Activated CD4-positive, alpha-beta T cell treated with anti-CD3 and anti-CD28 coated beads, Interleukin-2, amount 50 U/mL, for 24 hours (primary cell): ENCODE measurements around the gene ALB.

Experiments used
- DNase-seq, 2 donors: peaks; one replicate each; pipeline ENCODE4 v3.0.0-alpha.2; 2020; ENCODE audit warnings: low read depth in 1 of 2, low spot score in 1 of 2

Gene ALB

DNA sequence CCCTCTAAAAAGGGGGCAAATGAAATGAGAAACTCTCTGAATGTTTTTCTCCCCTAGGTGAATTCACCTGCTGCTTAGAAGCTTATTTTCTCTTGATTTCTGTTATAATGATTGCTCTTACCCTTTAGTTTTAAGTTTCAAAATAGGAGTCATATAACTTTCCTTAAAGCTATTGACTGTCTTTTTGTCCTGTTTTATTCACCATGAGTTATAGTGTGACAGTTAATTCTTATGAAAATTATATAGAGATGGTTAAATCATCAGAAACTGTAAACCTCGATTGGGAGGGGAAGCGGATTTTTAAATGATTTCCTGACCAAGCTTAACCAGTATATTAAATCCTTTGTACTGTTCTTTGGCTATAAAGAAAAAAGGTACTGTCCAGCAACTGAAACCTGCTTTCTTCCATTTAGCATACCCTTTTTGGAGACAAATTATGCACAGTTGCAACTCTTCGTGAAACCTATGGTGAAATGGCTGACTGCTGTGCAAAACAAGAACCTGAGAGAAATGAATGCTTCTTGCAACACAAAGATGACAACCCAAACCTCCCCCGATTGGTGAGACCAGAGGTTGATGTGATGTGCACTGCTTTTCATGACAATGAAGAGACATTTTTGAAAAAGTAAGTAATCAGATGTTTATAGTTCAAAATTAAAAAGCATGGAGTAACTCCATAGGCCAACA is 4.2 kb downstream of the ALB start:
- no peak for DNase-seq

DNA sequence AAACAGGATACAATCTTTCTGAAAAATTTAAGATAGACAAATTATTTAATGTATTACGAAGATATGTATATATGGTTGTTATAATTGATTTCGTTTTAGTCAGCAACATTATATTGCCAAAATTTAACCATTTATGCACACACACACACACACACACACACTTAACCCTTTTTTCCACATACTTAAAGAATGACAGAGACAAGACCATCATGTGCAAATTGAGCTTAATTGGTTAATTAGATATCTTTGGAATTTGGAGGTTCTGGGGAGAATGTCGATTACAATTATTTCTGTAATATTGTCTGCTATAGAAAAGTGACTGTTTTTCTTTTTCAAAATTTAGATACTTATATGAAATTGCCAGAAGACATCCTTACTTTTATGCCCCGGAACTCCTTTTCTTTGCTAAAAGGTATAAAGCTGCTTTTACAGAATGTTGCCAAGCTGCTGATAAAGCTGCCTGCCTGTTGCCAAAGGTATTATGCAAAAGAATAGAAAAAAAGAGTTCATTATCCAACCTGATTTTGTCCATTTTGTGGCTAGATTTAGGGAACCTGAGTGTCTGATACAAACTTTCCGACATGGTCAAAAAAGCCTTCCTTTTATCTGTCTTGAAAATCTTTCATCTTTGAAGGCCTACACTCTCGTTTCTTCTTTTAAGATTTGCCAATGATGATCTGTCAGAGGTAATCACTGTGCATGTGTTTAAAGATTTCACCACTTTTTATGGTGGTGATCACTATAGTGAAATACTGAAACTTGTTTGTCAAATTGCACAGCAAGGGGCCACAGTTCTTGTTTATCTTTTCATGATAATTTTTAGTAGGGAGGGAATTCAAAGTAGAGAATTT is 5.2 kb downstream of the ALB start:
- DNase-seq, result no peak

DNA sequence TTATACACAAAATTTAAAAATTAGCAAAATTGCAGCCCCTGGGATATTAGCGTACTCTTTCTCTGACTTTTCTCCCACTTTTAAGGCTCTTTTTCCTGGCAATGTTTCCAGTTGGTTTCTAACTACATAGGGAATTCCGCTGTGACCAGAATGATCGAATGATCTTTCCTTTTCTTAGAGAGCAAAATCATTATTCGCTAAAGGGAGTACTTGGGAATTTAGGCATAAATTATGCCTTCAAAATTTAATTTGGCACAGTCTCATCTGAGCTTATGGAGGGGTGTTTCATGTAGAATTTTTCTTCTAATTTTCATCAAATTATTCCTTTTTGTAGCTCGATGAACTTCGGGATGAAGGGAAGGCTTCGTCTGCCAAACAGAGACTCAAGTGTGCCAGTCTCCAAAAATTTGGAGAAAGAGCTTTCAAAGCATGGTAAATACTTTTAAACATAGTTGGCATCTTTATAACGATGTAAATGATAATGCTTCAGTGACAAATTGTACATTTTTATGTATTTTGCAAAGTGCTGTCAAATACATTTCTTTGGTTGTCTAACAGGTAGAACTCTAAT is 6.0 kb downstream of the ALB start:
- no peak for DNase-seq

DNA sequence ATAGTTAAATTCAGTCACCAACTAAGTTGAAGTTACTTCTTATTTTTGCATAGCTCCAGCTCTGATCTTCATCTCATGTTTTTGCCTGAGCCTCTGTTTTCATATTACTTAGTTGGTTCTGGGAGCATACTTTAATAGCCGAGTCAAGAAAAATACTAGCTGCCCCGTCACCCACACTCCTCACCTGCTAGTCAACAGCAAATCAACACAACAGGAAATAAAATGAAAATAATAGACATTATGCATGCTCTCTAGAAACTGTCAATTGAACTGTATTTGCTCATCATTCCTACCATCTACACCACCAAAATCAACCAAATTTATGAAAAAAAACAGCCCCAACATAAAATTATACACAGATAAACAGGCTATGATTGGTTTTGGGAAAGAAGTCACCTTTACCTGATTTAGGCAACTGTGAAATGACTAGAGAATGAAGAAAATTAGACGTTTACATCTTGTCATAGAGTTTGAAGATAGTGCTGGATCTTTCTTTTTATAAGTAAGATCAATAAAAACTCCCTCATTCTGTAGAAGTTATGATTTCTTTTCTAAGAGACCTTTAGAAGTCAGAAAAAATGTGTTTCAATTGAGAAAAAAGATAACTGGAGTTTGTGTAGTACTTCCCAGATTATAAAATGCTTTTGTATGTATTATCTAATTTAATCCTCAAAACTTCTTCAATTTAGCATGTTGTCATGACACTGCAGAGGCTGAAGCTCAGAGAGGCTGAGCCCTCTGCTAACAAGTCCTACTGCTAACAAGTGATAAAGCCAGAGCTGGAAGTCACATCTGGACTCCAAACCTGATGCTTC is 7.0 kb downstream of the ALB start:
- no peak for DNase-seq

DNA sequence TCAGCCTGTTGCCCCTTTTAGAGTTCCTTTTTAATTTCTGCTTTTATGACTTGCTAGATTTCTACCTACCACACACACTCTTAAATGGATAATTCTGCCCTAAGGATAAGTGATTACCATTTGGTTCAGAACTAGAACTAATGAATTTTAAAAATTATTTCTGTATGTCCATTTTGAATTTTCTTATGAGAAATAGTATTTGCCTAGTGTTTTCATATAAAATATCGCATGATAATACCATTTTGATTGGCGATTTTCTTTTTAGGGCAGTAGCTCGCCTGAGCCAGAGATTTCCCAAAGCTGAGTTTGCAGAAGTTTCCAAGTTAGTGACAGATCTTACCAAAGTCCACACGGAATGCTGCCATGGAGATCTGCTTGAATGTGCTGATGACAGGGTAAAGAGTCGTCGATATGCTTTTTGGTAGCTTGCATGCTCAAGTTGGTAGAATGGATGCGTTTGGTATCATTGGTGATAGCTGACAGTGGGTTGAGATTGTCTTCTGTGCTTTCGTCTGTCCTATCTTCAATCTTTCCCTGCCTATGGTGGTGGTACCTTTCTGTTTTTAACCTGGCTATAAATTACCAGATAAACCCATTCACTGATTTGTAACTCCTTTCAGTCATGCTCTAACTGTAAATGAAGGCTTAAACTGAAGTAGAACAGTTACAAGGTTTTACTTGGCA is 7.8 kb downstream of the ALB start:
- no peak for DNase-seq

DNA sequence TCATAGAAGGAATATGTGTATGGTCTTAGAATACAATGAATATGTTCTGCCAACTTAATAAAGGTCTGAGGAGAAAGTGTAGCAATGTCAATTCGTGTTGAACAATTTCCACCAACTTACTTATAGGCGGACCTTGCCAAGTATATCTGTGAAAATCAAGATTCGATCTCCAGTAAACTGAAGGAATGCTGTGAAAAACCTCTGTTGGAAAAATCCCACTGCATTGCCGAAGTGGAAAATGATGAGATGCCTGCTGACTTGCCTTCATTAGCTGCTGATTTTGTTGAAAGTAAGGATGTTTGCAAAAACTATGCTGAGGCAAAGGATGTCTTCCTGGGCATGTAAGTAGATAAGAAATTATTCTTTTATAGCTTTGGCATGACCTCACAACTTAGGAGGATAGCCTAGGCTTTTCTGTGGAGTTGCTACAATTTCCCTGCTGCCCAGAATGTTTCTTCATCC is 9.2 kb downstream of the ALB start:
- DNase-seq, result no peak

DNA sequence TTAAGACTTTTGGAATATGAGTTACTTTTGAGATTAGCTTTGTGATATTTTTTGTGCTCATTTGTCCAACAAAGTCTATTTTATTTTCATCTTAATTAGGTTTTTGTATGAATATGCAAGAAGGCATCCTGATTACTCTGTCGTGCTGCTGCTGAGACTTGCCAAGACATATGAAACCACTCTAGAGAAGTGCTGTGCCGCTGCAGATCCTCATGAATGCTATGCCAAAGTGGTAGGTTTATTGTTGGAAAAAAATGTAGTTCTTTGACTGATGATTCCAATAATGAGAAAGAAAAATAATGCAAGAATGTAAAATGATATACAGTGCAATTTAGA is 10.8 kb downstream of the ALB start:
- no peak for DNase-seq

DNA sequence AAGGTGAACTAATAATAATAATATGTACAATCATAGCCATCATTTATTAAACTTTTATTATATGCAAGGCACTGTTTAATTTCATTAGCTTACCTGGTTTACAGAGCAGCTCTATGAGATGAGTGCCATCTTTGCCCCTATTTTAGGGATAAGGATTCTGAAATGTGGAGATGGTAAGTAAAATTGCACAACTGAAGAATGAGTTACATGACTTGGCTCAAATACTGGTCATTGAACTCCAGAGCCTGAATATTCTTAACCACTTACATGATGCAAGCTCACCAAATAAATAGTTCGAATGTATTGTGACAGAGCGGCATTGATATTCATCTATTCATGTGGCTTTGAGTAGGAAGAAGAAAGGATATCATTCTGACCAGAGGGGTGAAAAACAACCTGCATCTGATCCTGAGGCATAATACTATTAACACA is 11.7 kb downstream of the ALB start:
- no peak for DNase-seq

DNA sequence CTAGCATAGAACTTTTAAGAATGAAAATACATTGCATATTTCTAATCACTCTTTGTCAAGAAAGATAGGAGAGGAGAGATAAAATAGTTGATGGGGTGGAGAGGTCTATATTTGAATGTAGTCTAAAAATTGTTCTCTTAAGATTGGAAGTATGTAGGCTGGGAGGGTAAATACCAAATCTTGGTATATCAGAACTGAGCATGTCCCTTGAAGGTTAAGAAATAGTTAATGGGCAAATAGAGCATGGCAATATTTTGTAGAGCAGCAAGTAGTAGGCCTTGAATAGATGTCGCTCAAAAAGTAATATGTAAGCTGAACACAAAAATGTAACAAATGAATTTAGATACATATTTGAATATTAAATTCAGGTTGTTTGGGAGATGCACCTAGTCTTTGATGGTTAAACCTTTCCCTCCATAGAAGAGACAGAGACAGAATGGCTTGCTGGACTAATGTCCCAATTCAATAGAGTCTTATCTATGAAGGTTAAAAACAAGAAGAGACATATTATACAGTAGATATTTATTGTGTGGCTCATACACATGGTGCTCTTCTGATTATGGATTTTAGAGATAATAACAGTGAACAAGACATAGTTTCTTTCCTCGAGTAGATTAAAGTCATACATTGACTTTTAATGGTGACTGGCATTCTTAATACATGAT is 12.5 kb downstream of the ALB start:
- no peak for DNase-seq

DNA sequence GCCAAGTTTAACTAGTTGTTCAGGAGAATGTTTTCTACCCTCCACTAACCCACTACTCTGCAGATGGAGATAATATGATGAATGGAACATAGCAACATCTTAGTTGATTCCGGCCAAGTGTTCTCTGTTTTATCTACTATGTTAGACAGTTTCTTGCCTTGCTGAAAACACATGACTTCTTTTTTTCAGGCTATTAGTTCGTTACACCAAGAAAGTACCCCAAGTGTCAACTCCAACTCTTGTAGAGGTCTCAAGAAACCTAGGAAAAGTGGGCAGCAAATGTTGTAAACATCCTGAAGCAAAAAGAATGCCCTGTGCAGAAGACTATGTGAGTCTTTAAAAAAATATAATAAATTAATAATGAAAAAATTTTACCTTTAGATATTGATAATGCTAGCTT is 13.3 kb downstream of the ALB start:
- no peak for DNase-seq

DNA sequence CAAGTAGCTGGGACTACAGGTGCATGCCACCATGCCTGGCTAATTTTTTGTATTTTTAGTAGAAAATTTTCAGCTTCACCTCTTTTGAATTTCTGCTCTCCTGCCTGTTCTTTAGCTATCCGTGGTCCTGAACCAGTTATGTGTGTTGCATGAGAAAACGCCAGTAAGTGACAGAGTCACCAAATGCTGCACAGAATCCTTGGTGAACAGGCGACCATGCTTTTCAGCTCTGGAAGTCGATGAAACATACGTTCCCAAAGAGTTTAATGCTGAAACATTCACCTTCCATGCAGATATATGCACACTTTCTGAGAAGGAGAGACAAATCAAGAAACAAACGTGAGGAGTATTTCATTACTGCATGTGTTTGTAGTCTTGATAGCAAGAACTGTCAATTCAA is 13.9 kb downstream of the ALB start:
- DNase-seq, result no peak

DNA sequence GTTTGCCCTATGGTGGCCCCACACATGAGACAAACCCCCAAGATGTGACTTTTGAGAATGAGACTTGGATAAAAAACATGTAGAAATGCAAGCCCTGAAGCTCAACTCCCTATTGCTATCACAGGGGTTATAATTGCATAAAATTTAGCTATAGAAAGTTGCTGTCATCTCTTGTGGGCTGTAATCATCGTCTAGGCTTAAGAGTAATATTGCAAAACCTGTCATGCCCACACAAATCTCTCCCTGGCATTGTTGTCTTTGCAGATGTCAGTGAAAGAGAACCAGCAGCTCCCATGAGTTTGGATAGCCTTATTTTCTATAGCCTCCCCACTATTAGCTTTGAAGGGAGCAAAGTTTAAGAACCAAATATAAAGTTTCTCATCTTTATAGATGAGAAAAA is 14.6 kb downstream of the ALB start:
- no peak for DNase-seq

DNA sequence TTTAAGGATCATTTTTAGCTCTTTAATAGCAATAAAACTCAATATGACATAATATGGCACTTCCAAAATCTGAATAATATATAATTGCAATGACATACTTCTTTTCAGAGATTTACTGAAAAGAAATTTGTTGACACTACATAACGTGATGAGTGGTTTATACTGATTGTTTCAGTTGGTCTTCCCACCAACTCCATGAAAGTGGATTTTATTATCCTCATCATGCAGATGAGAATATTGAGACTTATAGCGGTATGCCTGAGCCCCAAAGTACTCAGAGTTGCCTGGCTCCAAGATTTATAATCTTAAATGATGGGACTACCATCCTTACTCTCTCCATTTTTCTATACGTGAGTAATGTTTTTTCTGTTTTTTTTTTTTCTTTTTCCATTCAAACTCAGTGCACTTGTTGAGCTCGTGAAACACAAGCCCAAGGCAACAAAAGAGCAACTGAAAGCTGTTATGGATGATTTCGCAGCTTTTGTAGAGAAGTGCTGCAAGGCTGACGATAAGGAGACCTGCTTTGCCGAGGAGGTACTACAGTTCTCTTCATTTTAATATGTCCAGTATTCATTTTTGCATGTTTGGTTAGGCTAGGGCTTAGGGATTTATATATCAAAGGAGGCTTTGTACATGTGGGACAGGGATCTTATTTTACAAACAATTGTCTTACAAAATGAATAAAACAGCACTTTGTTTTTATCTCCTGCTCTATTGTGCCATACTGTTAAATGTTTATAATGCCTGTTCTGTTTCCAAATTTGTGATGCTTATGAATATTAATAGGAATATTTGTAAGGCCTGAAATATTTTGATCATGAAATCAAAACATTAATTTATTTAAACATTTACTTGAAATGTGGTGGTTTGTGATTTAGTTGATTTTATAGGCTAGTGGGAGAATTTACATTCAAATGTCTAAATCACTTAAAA is 15.3 kb downstream of the ALB start:
- DNase-seq, result no peak

DNA sequence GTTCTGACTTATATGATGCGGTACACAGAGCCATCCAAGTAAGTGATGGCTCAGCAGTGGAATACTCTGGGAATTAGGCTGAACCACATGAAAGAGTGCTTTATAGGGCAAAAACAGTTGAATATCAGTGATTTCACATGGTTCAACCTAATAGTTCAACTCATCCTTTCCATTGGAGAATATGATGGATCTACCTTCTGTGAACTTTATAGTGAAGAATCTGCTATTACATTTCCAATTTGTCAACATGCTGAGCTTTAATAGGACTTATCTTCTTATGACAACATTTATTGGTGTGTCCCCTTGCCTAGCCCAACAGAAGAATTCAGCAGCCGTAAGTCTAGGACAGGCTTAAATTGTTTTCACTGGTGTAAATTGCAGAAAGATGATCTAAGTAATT is 16.5 kb downstream of the ALB start:
- DNase-seq, result no peak

DNA sequence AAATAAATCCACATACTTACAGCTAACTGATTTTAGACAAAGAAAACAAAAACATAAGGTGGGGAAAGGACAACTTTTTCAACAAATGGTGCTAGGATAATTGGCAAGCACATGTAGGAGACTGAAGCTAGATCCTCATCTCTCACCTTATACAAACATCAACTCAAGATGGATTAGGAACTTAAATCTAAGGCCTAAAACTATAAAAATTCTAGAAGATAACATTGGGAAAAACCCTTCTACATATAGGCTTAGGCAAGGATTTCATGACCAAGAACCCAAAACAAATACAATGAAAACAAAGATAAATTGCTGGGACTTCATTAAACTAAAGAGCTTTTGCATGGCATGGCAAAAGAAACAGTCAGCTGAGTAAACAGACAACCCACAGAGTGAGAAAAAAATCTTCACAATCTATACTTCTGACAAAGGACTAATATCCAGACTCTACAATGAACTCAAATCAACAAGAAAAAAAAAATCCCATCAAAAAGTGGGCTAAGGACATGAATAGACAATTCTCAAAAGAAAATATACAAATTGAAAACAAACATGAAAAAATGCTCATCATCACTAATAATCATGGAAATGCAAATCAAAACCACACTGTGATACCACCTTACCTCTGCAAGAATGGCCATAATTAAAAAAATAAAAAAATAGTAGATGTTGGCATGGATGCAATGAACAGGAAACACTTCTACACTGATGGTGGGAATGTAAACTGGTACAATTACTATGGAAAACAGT is 17.8 kb downstream of the ALB start:
- no peak for DNase-seq

DNA sequence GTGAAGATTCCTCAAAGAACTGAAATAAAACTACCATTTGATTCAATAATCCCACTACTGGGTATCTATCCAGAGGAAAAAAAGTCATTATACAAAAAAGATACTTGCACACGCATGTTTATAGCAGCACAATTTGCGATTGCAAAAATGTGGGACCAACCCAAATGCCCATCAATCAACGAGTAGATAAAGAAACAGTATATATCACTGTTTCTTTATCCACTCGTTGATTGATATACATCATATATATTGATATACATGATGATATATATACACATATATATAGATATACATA is 18.3 kb downstream of the ALB start:
- DNase-seq, result no peak

DNA sequence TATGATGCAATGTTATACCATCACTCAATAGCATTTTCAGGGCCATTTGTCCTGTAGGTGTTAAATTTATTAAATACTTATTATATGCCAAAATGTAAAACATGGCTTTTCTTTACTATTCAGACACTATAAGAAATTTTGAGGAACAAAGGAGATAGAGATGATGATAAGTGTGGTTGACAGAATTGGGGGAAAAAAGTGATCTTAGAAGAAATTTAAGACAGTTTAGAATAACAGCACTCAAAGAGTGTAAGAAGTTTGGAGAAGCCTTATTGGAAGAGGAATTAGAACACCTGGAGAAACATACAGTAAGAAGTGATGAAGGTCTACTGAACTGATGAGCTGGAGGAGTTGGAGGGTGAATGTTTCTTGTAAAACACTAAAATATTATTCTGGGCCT is 19.1 kb downstream of the ALB start:
- DNase-seq, result no peak

DNA sequence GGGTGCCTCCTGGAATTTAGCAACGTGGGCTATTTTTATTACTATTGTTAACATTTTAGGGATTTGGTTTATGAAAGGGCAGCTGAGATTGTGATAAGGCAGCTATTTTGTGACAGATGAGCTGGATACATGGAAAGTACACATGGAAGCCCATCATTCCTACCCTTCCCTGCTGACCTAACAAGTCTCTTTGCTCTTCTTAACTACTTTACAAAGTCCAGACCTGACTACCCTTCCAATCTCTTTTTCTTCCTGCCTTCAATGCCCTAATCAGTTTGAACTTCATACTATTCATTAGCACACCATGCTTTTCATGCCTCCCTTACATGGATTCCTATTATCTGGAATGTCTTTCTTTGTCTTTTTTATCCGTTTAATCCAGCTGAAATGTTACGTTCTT is 22.6 kb downstream of the ALB start:
- no peak for DNase-seq

DNA sequence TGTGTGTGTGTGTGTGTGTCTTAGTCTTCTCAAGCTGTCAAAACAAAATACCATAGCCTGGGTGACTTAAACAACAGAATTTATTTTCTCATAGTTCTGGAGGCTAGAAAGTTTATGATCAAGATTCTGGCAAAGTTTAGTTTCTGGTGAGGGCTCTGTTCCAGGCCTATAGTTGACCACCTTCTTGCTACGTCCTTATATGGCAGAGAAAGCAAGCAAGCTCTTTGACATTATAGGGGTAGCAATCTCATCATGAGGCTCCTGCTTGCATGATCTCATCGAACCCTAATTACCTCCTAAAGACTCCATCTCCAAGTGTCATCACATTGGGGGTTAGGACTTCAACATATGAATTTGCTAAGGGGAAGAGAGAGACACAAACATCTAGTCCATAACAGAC is 25.0 kb downstream of the ALB start:
- no peak for DNase-seq
